ENCODE results near the gene SHROOM3. TPM values are rescaled to one million over a fixed set of nuclear protein-coding genes. Genes with fewer than 3 reads are reported as not detected.

The SHROOM3 gene
- total RNA-seq, 1 experiment from 2014 or later: 27.6 TPM

DNA sequence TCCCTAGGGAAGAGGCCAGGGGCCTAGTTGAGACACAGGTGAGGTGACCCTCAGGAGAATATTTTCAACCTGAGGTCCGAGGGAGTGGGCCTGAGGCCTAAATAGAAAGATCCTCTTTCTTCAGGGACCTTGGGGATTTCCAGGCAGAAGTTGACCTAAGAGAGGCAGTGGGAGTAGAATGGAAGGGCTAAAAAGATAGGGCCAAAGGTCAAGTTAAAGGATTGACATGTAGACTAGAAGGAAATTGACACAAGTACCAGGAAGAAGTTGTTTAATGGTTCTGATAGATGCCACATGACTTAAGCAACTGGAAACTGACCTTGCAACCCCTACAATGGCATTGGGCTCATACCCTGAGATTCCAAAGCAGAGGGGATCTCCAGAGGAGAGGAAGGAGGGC, 76.9 kb downstream of the SHROOM3 start:
- Mint-ChIP-seq H3K27me3 (ENCODE audit: low read depth) (no peaks in the 10 kb centered on the region), H3K36me3 (ENCODE audit: insufficient read depth in 1 of 3, low read depth in 3 of 3) (peaks cover 0 to 11% (median 2%) of the 10 kb centered on the region in 3 experiments; a peak in 5 of 7 replicates), H3K4me1 (peaks cover 12 to 13% of the 10 kb centered on the region in 2 experiments), H3K9me3 (peaks cover 10 to 11% of the 10 kb centered on the region in 2 experiments; a peak in 4 of 5 replicates), H3K4me3 (no peak overlapping the region), H3K27ac (peak overlapping the region in 1 of 3 experiments; percentile 84; a peak in 1 of 7 replicates)
- H3K9me3 ChIP-seq (ENCODE audit: control insufficient read depth, low read depth, low read length): no peaks in the 10 kb centered on the region
- no peaks in the 10 kb centered on the region for H3K79me1 ChIP-seq (ENCODE audit: insufficient read depth, low read depth, low read length, poor library complexity, severe bottlenecking)
- no peak overlapping the region for H3K23ac ChIP-seq (ENCODE audit: insufficient read length, low read depth, low read length)
- H2AFZ ChIP-seq (ENCODE audit: low read length): no peak overlapping the region
- no peak overlapping the region for H4K5ac ChIP-seq (ENCODE audit: insufficient read length, low read depth, low read length)
- H3K79me2 ChIP-seq (ENCODE audit: insufficient read depth, low read length): no peaks in the 10 kb centered on the region
- H3T11ph ChIP-seq (ENCODE audit: low read length): no peak overlapping the region
- H3K14ac ChIP-seq (ENCODE audit: insufficient read depth, low read length): no peak overlapping the region
- H2BK5ac ChIP-seq (ENCODE audit: insufficient read length, low read length): no peak overlapping the region
- no peak overlapping the region for H2AK5ac ChIP-seq (ENCODE audit: insufficient read length, low read length)
- no peaks in the 10 kb centered on the region for H4K20me1 ChIP-seq (ENCODE audit: control insufficient read depth, insufficient read depth, insufficient read length)
- no peak overlapping the region for H3K4ac ChIP-seq (ENCODE audit: low read depth, low read length)
- H3K56ac ChIP-seq (ENCODE audit: insufficient read length, low read depth, low read length): no peak overlapping the region
- H3K18ac ChIP-seq (ENCODE audit: insufficient read length, low read depth, low read length): no peak overlapping the region
- no peak overlapping the region for H2BK12ac ChIP-seq (ENCODE audit: insufficient read length, low read depth, low read length)
- no peaks in the 10 kb centered on the region for H3K4me1 ChIP-seq (ENCODE audit: insufficient read depth, low read length)
- no peak overlapping the region for H3K27ac ChIP-seq (ENCODE audit: insufficient read length, low read depth, low read length)
- no peaks in the 10 kb centered on the region for H3K23me2 ChIP-seq (ENCODE audit: insufficient read length, low read depth, low read length, poor library complexity, severe bottlenecking)
- no peak overlapping the region for H3K4me2 ChIP-seq (ENCODE audit: insufficient read depth, insufficient read length, low read length)
- H3K9ac ChIP-seq (ENCODE audit: extremely low read depth, insufficient read length, low read length): no peak overlapping the region
- no peak overlapping the region for H2BK120ac ChIP-seq (ENCODE audit: low read depth, low read length, poor library complexity, severe bottlenecking)
- H4K91ac ChIP-seq (ENCODE audit: insufficient read length, low read depth, low read length): no peak overlapping the region
- WGBS (ENCODE audit: extremely low coverage, insufficient read length, low lambda C conversion rate): no CpG with 5 or more reads among the region's 1 CpG
- H2BK20ac ChIP-seq (ENCODE audit: low read depth, low read length, poor library complexity, severe bottlenecking): no peak overlapping the region
- no peaks in the 10 kb centered on the region for H3K27me3 ChIP-seq (ENCODE audit: insufficient read depth, low read length)
- no peak for TF ChIP-seq CTCF (conservative IDR thresholded peaks at IDR 0.05)
- DNase-seq: no peak
- H2BK15ac ChIP-seq (ENCODE audit: low read depth, low read length): no peak overlapping the region
- no peak overlapping the region for H4K8ac ChIP-seq (replicated peaks; ENCODE audit: insufficient read length, low read depth, low read length)
